H1 (cell line): Measurements from ENCODE around the gene F13B. TPM values are rescaled to one million over a fixed set of nuclear protein-coding genes. Genes with fewer than 3 reads are reported as not detected.

ENCODE experiments used
- polyA plus RNA-seq, 7 experiments: library from polyadenylated mRNA; depleted of rRNA in 3 of 7; stranded (reverse) in 5 of 7; unstranded in 2 of 7; fragments of >200 nt in 5 of 7; fragments of 200-250 nt in 2 of 7; gene quantifications; 1 replicate in 5 of 7; 2 replicates in 1 of 7; 4 replicates in 1 of 7; pipeline versions ENCODE4 v1.2.1 to v1.2.3, GENCODE V29; 2011 to 2013; ENCODE audit warnings: missing spikeins in 2 of 7, mixed read lengths in 2 of 7
- total RNA-seq: library from RNA; stranded (reverse); fragmentation: NEBNext Ultra II Directional; extraction: Animal tissue kit (Norgen Biotek cat#: 25700); gene quantifications from 2 replicates; pipeline ENCODE4 v1.2.1, GENCODE V29; 2021

Gene F13B
- total and polyA plus RNA-seq, 2 of the 8 experiments (the other 6 are each of a cell fraction or from before 2014, with no cell fraction given) = not detected

Other genes starting within 250 kb of the F13B start
- gene CFHR1, start 247.5 kb downstream of the F13B start, total RNA-seq = not detected in 2 replicates
- gene CFHR1, start 247.5 kb downstream of the F13B start, polyA plus RNA-seq (2011; rRNA removed) = not detected in 2 replicates
- gene CFHR4, start 179.2 kb downstream of the F13B start, total RNA-seq = not detected in 2 replicates
- not detected in 2 replicates for gene CFHR4, start 179.2 kb downstream of the F13B start, polyA plus RNA-seq (2011; rRNA removed)
- not detected in 2 replicates for gene CFHR2, start 123.5 kb downstream of the F13B start, total RNA-seq
- gene CFHR2, start 123.5 kb downstream of the F13B start, polyA plus RNA-seq (2011; rRNA removed) = not detected in 2 replicates
- not detected in 2 replicates for gene CFHR5, start 89.7 kb downstream of the F13B start, total RNA-seq
- gene CFHR5, start 89.7 kb downstream of the F13B start, polyA plus RNA-seq (2011; rRNA removed) = not detected in 2 replicates
- gene ASPM, start 79.4 kb upstream of the F13B start, total RNA-seq = 48.8 and 50.3 TPM in 2 replicates
- 3.3 and 5.1 TPM in 2 replicates for gene ASPM, start 79.4 kb upstream of the F13B start, polyA plus RNA-seq (2011; rRNA removed)
- gene ZBTB41, start 134.0 kb upstream of the F13B start, total RNA-seq = 5.6 TPM in 2 replicates
- 0.46 and 0.63 TPM in 2 replicates for gene ZBTB41, start 134.0 kb upstream of the F13B start, polyA plus RNA-seq (2011; rRNA removed)
- gene CRB1, start 201.0 kb upstream of the F13B start, total RNA-seq = 0.19 TPM in 1 of 2 replicates, not detected in the other
- gene CRB1, start 201.0 kb upstream of the F13B start, polyA plus RNA-seq (2011; rRNA removed) = 0.03 TPM in 2 replicates